Sigmoid colon (tissue), 7 donors: ENCODE results near the gene SH3RF2. TPM values are rescaled to one million over a fixed set of nuclear protein-coding genes. Genes with fewer than 3 reads are reported as not detected.

ENCODE experiments used
- DNase-seq: peaks from one replicate; pipeline ENCODE4 v3.0.0-alpha.2; 2019
- H3K27ac ChIP-seq, 4 donors: fragments of 200-600 bp; sonication (generic); one replicate each; pipeline ENCODE4 v1.5.1; 2016 to 2019; ENCODE audit warnings: mild to moderate bottlenecking in 1 of 4
- H3K27me3 ChIP-seq, 3 donors: fragments of 200-600 bp; sonication (generic); one replicate each; pipeline ENCODE4 v1.5.1; 2019; ENCODE audit warnings: mild to moderate bottlenecking in 1 of 3
- H3K36me3 ChIP-seq, 4 donors: fragments of 200-600 bp; sonication (generic); one replicate each; pipeline ENCODE4 v1.5.1; 2016 to 2019
- H3K4me1 ChIP-seq, 4 donors: fragments of 200-600 bp; sonication (generic); one replicate each; pipeline ENCODE4 v1.5.1; 2017 to 2019
- H3K4me3 ChIP-seq, 4 donors: fragments of 200-600 bp; sonication (generic); one replicate each; pipeline ENCODE4 v1.5.1; 2017 to 2019; ENCODE audit warnings: mild to moderate bottlenecking in 2 of 4, moderate library complexity in 1 of 4
- H3K9me3 ChIP-seq, 4 donors: fragments of 200-600 bp in 3 of 4; sonication (generic) in 3 of 4; one replicate each; pipeline versions ENCODE4 v1.5.1 to v1.6.1; 2013 to 2019
- CTCF ChIP-seq, 4 experiments: fragments of 450-650 bp in 3 of 4; fragments of 200-600 bp in 1 of 4; IDR thresholded peaks; one replicate each; pipeline ENCODE4 v1.5.1; 2016 to 2019; ENCODE audit warnings: antibody characterized with exemption in 4 of 4, mild to moderate bottlenecking in 3 of 4, moderate library complexity in 2 of 4
- EP300 ChIP-seq, 4 donors: sonication (generic); formaldehyde crosslinking; IDR thresholded peaks; one replicate each; pipeline ENCODE4 v1.6.1; 2017; ENCODE audit warnings: antibody characterized with exemption in 4 of 4
- POLR2A ChIP-seq, 2 donors: fragments of 450-650 bp; IDR thresholded peaks; one replicate each; pipeline ENCODE4 v1.6.1; 2016; ENCODE audit warnings: antibody characterized with exemption in 2 of 2, mild to moderate bottlenecking in 2 of 2, moderate library complexity in 2 of 2
- POLR2AphosphoS5 ChIP-seq, 4 donors: sonication (generic); formaldehyde crosslinking; IDR thresholded peaks; one replicate each; pipeline ENCODE4 v1.6.1; 2017; ENCODE audit warnings: antibody characterized with exemption in 4 of 4
- WGBS, 2 donors: extraction: QIAGEN DNeasy Blood & Tissue Kit; methylation state at CpG; one replicate each; pipeline ENCODE4 v1.1.7; 2013; 5-methylcytosine and 5-hydroxymethylcytosine counted together
- intact Hi-C: fragments of 100-400 bp; cut with DNase I; formaldehyde crosslinking; loops from one replicate; pipeline ENCODE4 v1.15.1; 2023
- polyA plus RNA-seq, 3 donors: library from polyadenylated mRNA; stranded (reverse); fragments of 200-250 nt; gene quantifications; one replicate each; pipeline ENCODE4 v1.2.3, GENCODE V29; 2013
- total RNA-seq, 4 donors: library from RNA; depleted of rRNA; stranded (reverse); fragments of >200 nt; gene quantifications; one replicate each; pipeline ENCODE4 v1.1.0, GENCODE V29; 2016
- donor health status: healthy with polysubstance abuse.
- donor health status: Bipolar disorder and iron deficiency.
- donor health status: healthy.

Gene SH3RF2
- total and polyA plus RNA-seq, 7 donors, result 0.28 to 37.9 (median 1.4) TPM

- intact Hi-C loops, result loop anchor here (5.0 kb wide), 1 partner anchor 1847 kb away; no protein-coding TSS in a partner anchor
- no peak for TF ChIP-seq CTCF (IDR thresholded peaks at IDR 0.05)
- TF ChIP-seq POLR2A (IDR thresholded peaks at IDR 0.05), result no peak
- no peak for TF ChIP-seq POLR2AphosphoS5 (IDR thresholded peaks at IDR 0.05)
- TF ChIP-seq EP300 (IDR thresholded peaks at IDR 0.05), result no peak
- WGBS, 2 donors, result 76 to 85% methylated on average over 3 of the region's 3 CpGs
- H3K9me3 ChIP-seq, result no peaks in the 10 kb centered on the region
- no peak for DNase-seq
- no peaks in the 10 kb centered on the region for H3K27me3 ChIP-seq
- no peaks in the 10 kb centered on the region for H3K36me3 ChIP-seq
- H3K4me3 ChIP-seq, result no peak overlapping the region
- H3K4me1 ChIP-seq, result no peaks in the 10 kb centered on the region
- H3K27ac ChIP-seq, result no peak overlapping the region
Observed at GRCh38 chr5:146049704-146050026, 113.3 kb downstream of the SH3RF2 start.

- H3K27me3 ChIP-seq, result no peaks in the 10 kb centered on the region
- H3K27ac ChIP-seq, result no peak overlapping the region
- no peaks in the 10 kb centered on the region for H3K9me3 ChIP-seq
- no peak for DNase-seq
- H3K36me3 ChIP-seq, result no peaks in the 10 kb centered on the region
- TF ChIP-seq POLR2AphosphoS5 (IDR thresholded peaks at IDR 0.05) (no peak), CTCF (IDR thresholded peaks at IDR 0.05) (no peak), POLR2A (IDR thresholded peaks at IDR 0.05) (no peak), EP300 (IDR thresholded peaks at IDR 0.05) (no peak)
- 85 to 90% methylated on average over 5 of the region's 5 CpGs for WGBS, 2 donors
- intact Hi-C loops, result no loop called here
- no peak overlapping the region for H3K4me3 ChIP-seq
- no peaks in the 10 kb centered on the region for H3K4me1 ChIP-seq
Observed at GRCh38 chr5:146050086-146050485, 113.7 kb downstream of the SH3RF2 start.

GRCh38 chr5:146051678-146052077 lies 115.3 kb downstream of the SH3RF2 start:
- no peak for DNase-seq
- no peak overlapping the region for H3K27ac ChIP-seq
- TF ChIP-seq POLR2A (IDR thresholded peaks at IDR 0.05), result no peak
- TF ChIP-seq POLR2AphosphoS5 (IDR thresholded peaks at IDR 0.05), result no peak
- no peak for TF ChIP-seq EP300 (IDR thresholded peaks at IDR 0.05)
- TF ChIP-seq CTCF (IDR thresholded peaks at IDR 0.05), result no peak
- no peaks in the 10 kb centered on the region for H3K27me3 ChIP-seq
- H3K4me1 ChIP-seq, result no peaks in the 10 kb centered on the region
- intact Hi-C loops, result no loop called here
- WGBS, 2 donors, result 75 to 81% methylated on average over 3 of the region's 3 CpGs
- no peak overlapping the region for H3K4me3 ChIP-seq
- H3K36me3 ChIP-seq, result no peaks in the 10 kb centered on the region
- no peaks in the 10 kb centered on the region for H3K9me3 ChIP-seq

- intact Hi-C loops, result no loop called here
Observed at GRCh38 chr5:146052780-146053179, 116.4 kb downstream of the SH3RF2 start.

More at GRCh38 chr5:146052780-146053179, 116.4 kb downstream of the SH3RF2 start:
- Histone ChIP-seq H3K36me3 (no peaks in the 10 kb centered on the region), H3K27me3 (no peaks in the 10 kb centered on the region), H3K4me3 (no peak overlapping the region), H3K27ac (no peak overlapping the region), H3K4me1 (no peaks in the 10 kb centered on the region), H3K9me3 (no peaks in the 10 kb centered on the region)
- no peak for DNase-seq
- TF ChIP-seq CTCF (IDR thresholded peaks at IDR 0.05), result no peak
- no peak for TF ChIP-seq POLR2A (IDR thresholded peaks at IDR 0.05)
- TF ChIP-seq EP300 (IDR thresholded peaks at IDR 0.05), result no peak
- no peak for TF ChIP-seq POLR2AphosphoS5 (IDR thresholded peaks at IDR 0.05)
